ENCODE data around the gene ATP2C2. TPM values are rescaled to one million over a fixed set of nuclear protein-coding genes. Genes with fewer than 3 reads are reported as not detected.
A peak's percentile ranks its signal among the peaks of the same experiment; 100 is the strongest.

ATP2C2 gene
- total RNA-seq, 1 donor from 2014 or later = not detected

GRCh38 chr16:84367750-84368307 lies 509 bp upstream of the ATP2C2 start:
- Histone ChIP-seq H3K9me3 (ENCODE audit: low read depth) (no peaks in the 10 kb centered on the region), H4K20me1 (ENCODE audit: low read depth) (no peaks in the 10 kb centered on the region), H3K9ac (no peak overlapping the region), H2AFZ (replicated peaks) (peak overlapping the region; percentile 95), H3K4me1 (peaks cover 19% of the 10 kb centered on the region), H3K27me3 (peaks cover 61% of the 10 kb centered on the region), H3K4me2 (peak overlapping the region; percentile 91), H3F3A (ENCODE audit: low read depth) (peaks cover 27% of the 10 kb centered on the region), H3K27ac (no peak overlapping the region), H3K79me2 (ENCODE audit: low read depth) (no peaks in the 10 kb centered on the region), H3K4me3 (peak overlapping the region; percentile 63), H3K36me3 (no peaks in the 10 kb centered on the region)
- Mint-ChIP-seq H3K9me3 (no peaks in the 10 kb centered on the region), H3K4me1 (peaks cover 22% of the 10 kb centered on the region), H3K27me3 (ENCODE audit: insufficient read depth, low read depth) (peaks cover 41% of the 10 kb centered on the region), H3K27ac (no peak overlapping the region), H3K4me3 (peak overlapping the region; percentile 21), H3K36me3 (no peaks in the 10 kb centered on the region)
- DNase-seq (ENCODE audit: low spot score) = no peak
- TF ChIP-seq EZH2 (IDR thresholded peaks at IDR 0.05) (no peak), EZH2phosphoT487 (IDR thresholded peaks at IDR 0.05) (no peak), CTCF (IDR thresholded peaks at IDR 0.05) (no peak)

GRCh38 chr16:84369105-84369504 lies 767 bp downstream of the ATP2C2 start:
- H3K27me3 ChIP-seq = peaks cover 61% of the 10 kb centered on the region
- peak; percentile 45 for DNase-seq (ENCODE audit: low spot score)
- H4K20me1 ChIP-seq (ENCODE audit: low read depth) = no peaks in the 10 kb centered on the region
- H3K27me3 Mint-ChIP-seq (ENCODE audit: insufficient read depth, low read depth) = peaks cover 47% of the 10 kb centered on the region
- H3K4me3 Mint-ChIP-seq = peak overlapping the region; percentile 84
- no peak overlapping the region for H3K9ac ChIP-seq
- no peaks in the 10 kb centered on the region for H3K9me3 ChIP-seq (ENCODE audit: low read depth)
- no peak for TF ChIP-seq CTCF (IDR thresholded peaks at IDR 0.05)
- TF ChIP-seq EZH2 (IDR thresholded peaks at IDR 0.05) = no peak
- no peak for TF ChIP-seq EZH2phosphoT487 (IDR thresholded peaks at IDR 0.05)
- peak overlapping the region; percentile 63 for H3K4me3 ChIP-seq
- no peak overlapping the region for H2AFZ ChIP-seq (replicated peaks)
- H3K4me2 ChIP-seq = peak overlapping the region; percentile 91
- no peak overlapping the region for H3K27ac Mint-ChIP-seq
- no peaks in the 10 kb centered on the region for H3K36me3 Mint-ChIP-seq
- no peaks in the 10 kb centered on the region for H3K36me3 ChIP-seq
- H3K79me2 ChIP-seq (ENCODE audit: low read depth) = no peaks in the 10 kb centered on the region
- H3K9me3 Mint-ChIP-seq = no peaks in the 10 kb centered on the region
- peaks cover 15% of the 10 kb centered on the region for H3K4me1 ChIP-seq
- no peak overlapping the region for H3K27ac ChIP-seq
- peaks cover 20% of the 10 kb centered on the region for H3F3A ChIP-seq (ENCODE audit: low read depth)
- H3K4me1 Mint-ChIP-seq = peaks cover 13% of the 10 kb centered on the region

GRCh38 chr16:84369938-84370627 lies 1.7 kb downstream of the ATP2C2 start:
- H3K9ac ChIP-seq = no peak overlapping the region
- no peak overlapping the region for H3K27ac ChIP-seq
- no peaks in the 10 kb centered on the region for H3K36me3 Mint-ChIP-seq
- no peaks in the 10 kb centered on the region for H3K36me3 ChIP-seq
- H3K79me2 ChIP-seq (ENCODE audit: low read depth) = no peaks in the 10 kb centered on the region
- no peak overlapping the region for H3K4me2 ChIP-seq
- TF ChIP-seq EZH2phosphoT487 (IDR thresholded peaks at IDR 0.05) = no peak
- no peak for TF ChIP-seq EZH2 (IDR thresholded peaks at IDR 0.05)
- no peak for TF ChIP-seq CTCF (IDR thresholded peaks at IDR 0.05)
- H3K4me1 Mint-ChIP-seq = peaks cover 12% of the 10 kb centered on the region
- H4K20me1 ChIP-seq (ENCODE audit: low read depth) = no peaks in the 10 kb centered on the region
- H3K27me3 ChIP-seq = peaks cover 61% of the 10 kb centered on the region
- H2AFZ ChIP-seq (replicated peaks) = no peak overlapping the region
- peaks cover 15% of the 10 kb centered on the region for H3K4me1 ChIP-seq
- H3K27me3 Mint-ChIP-seq (ENCODE audit: insufficient read depth, low read depth) = peaks cover 48% of the 10 kb centered on the region
- no peaks in the 10 kb centered on the region for H3K9me3 ChIP-seq (ENCODE audit: low read depth)
- peaks cover 20% of the 10 kb centered on the region for H3F3A ChIP-seq (ENCODE audit: low read depth)
- DNase-seq (ENCODE audit: low spot score) = no peak
- H3K27ac Mint-ChIP-seq = no peak overlapping the region
- no peak overlapping the region for H3K4me3 Mint-ChIP-seq
- H3K4me3 ChIP-seq = no peak overlapping the region
- H3K9me3 Mint-ChIP-seq = no peaks in the 10 kb centered on the region

All from neural progenitor cell (in vitro differentiated cells).